GM18526 (cell line): ENCODE data around the gene CDY2A.
"Not testable (repeated sequence)": the region's sequence is repeated elsewhere in the genome, so short reads cannot be mapped to it uniquely, and the experiment has no call there.

Experiments
- POLR2A ChIP-seq: IDR thresholded peaks from 3 replicates; pipeline ENCODE4 v1.6.1; 2011; ENCODE audit not compliant: insufficient read length; ENCODE audit errors: extremely low read depth

The CDY2A gene, protein sequence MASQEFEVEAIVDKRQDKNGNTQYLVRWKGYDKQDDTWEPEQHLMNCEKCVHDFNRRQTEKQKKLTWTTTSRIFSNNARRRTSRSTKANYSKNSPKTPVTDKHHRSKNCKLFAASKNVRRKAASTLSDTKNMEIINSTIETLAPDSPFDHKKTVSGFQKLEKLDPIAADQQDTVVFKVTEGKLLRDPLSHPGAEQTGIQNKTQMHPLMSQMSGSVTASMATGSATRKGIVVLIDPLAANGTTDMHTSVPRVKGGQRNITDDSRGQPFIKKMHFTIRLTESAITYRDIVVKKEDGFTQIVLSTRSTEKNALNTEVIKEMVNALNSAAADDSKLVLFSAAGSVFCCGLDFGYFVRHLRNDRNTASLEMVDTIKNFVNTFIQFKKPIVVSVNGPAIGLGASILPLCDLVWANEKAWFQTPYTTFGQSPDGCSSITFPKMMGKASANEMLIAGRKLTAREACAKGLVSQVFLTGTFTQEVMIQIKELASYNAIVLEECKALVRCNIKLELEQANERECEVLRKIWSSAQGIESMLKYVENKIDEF

GRCh38 chrY:18025487-18025886 lies at the start of gene CDY2A:
TSS of gene CDY2A (plus strand) at chrY:18025787. CDS start at chrY:18026115, 328 bp downstream.
- TF ChIP-seq POLR2A, result not testable (repeated sequence)
